ES-I3 (cell line): ENCODE data around the gene OPN1SW.

Experiments used
- H3K36me3 ChIP-seq: 2 replicates; pipeline ENCODE4 v1.6.1; 2013; ENCODE audit warnings: mild to moderate bottlenecking, low read length, control low read depth, moderate library complexity; ENCODE audit not compliant: insufficient read depth
- H3K4me1 ChIP-seq: 2 replicates; pipeline ENCODE4 v1.6.1; 2013; ENCODE audit warnings: mild to moderate bottlenecking, control low read depth, low read length; ENCODE audit not compliant: insufficient read depth
- H3K9ac ChIP-seq: 2 replicates; pipeline ENCODE4 v1.6.1; 2013; ENCODE audit warnings: low read depth, mild to moderate bottlenecking, low read length, moderate library complexity
- H3K9me3 ChIP-seq: 2 replicates; pipeline ENCODE4 v1.6.1; 2013; ENCODE audit warnings: mild to moderate bottlenecking, low read length, moderate library complexity; ENCODE audit not compliant: control insufficient read depth, insufficient read depth

Gene OPN1SW

DNA sequence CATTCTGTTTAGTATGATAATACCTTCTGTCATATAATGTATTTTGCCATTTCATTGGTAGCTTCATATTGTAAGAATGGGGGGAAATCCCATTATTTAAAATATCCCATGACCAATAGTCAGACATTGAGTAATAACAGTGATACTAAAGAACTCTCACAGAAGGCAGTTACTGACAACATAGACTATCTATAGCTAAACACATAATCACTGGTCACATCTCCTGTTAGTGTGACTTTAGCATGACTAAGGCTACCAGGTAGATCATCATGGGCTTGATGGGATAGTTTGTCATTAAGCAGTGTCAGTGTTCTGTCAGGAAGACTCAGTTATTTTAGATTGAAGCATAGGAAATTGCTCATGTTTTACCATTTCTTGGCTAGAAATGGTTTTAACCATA is 16.4 kb downstream of the OPN1SW start:
- Histone ChIP-seq H3K9ac (no peak overlapping the region), H3K4me1 (no peaks in the 10 kb centered on the region), H3K9me3 (no peaks in the 10 kb centered on the region), H3K36me3 (peaks cover 21% of the 10 kb centered on the region)

DNA sequence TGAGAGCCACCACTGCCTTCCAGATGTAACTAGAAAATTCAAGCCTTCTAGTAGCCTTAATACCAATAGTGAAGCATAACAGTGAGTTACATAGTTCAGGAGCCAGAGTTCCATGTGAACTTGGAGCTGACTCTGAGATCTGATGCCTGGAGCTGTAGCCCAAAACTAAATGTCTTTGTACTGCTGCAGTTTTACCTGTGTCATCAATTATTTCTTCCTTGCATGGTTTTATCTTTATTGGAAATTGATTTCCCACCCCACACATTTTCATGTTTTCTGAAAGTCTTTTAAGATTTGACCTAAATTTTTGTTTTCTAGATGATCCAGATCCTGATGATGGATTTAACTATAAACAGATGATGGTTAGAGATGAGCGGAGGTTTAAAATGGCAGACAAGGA is 17.0 kb downstream of the OPN1SW start:
- H3K9ac ChIP-seq = no peak overlapping the region
- no peaks in the 10 kb centered on the region for H3K9me3 ChIP-seq
- H3K4me1 ChIP-seq = no peaks in the 10 kb centered on the region
- peaks cover 25% of the 10 kb centered on the region for H3K36me3 ChIP-seq

DNA sequence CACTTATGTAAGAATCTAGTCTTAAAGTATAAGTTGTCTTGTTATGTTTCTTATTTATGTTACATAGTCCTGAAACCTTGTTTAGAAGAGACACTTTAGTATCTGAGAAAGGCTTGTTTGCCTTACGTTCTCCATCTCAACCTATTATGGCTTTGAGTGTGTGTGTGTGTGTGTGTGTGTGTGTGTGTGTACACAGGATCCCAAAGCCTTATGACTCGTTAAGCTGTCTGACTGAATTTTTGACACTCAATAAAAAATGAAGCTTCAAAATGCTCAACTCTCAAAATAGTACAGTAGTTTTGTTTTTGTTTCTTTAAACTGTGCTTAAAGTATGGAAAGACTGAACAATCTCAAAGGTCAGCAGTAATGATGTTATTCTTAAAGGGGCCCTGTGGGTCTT is 18.4 kb downstream of the OPN1SW start:
- Histone ChIP-seq H3K4me1 (no peaks in the 10 kb centered on the region), H3K9ac (no peak overlapping the region), H3K9me3 (no peaks in the 10 kb centered on the region), H3K36me3 (peaks cover 22% of the 10 kb centered on the region)

DNA sequence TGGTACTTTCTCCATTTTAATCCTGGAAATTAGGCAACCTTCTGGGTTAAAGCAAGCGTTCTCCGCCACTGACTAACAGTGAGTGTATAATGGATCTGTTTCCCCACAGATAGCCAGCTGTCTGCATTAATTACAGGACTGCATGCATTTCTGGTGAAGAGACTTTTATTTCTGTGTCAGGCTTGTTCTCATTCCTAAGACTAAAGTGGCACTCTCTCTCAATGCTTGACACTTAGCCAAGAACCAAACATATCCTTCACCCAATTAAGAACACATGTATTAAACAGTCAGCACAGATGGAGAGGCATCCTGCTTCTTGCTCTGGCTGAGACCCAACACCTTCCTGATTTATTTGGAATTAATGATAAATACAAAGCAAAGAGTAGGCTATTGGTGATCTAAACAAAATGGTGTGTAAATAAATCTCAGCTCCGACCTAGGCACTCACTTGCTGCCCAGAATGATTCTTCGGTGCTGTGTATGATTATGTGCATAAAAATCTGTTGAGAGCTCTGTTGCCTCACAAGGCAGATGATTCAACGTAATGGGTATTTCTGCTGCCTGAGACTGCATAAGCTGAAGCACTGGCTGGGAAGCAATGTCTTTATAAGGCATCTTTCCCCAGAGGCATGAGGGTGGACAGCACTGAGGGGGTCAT is 19.6 kb downstream of the OPN1SW start:
- no peaks in the 10 kb centered on the region for H3K4me1 ChIP-seq
- no peaks in the 10 kb centered on the region for H3K9me3 ChIP-seq
- no peak overlapping the region for H3K9ac ChIP-seq
- peaks cover 26% of the 10 kb centered on the region for H3K36me3 ChIP-seq

DNA sequence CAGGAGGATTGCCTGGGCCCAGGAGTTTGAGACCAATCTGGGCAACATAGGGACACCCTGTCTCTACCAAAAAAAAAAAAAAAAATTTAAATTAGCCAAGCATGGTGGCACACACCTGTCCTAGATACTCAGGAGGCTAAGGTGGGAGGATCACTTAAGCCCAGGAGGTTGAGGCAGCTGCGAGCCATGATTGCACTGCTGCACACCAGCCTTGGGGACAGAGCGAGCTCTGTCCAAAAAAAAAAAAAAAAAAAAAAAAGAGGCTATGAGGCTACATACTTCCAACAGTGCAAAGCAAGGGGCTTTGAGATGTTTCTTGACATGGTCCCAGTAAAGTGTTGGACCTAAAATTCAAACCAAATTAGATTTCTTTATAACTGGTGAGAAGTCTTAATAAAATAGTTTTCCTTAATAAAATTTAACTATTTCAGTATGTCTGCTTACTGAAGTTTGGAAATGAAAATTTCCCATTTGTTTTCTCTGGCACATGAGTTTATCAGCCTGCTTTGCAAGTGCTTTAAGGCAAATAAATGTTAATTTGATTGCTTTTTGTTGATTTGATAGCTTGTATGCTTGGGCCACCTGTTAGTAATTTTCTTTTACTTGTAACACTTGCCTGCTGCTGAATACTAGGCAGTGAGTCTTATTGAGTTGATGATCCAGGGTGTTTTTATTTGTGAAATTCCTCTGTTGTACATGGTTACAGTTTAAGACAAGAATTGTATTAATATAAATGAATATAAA is 20.3 kb downstream of the OPN1SW start:
- H3K9me3 ChIP-seq = no peaks in the 10 kb centered on the region
- H3K4me1 ChIP-seq = no peaks in the 10 kb centered on the region
- peaks cover 27% of the 10 kb centered on the region for H3K36me3 ChIP-seq
- no peak overlapping the region for H3K9ac ChIP-seq

DNA sequence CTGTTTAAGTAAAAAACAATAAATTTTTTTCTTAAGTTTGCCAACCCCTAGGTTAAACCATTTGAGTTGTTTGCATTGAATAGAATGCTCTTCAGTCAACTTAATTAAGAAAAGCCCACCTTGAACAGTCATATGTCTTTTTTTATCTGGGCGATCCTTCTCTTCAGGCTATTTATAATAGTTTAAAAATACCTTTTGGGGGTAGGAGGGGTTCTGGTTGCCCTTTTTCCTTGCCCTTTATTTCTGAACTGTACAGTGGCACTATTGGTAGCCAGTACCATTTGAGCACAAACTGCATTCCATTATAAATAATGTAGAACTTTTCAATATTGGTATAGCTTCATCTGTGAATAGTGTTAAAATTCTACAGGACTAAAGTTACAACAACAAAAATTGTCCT is 23.3 kb downstream of the OPN1SW start:
- Histone ChIP-seq H3K4me1 (no peaks in the 10 kb centered on the region), H3K9me3 (no peaks in the 10 kb centered on the region), H3K36me3 (peaks cover 39% of the 10 kb centered on the region), H3K9ac (no peak overlapping the region)

DNA sequence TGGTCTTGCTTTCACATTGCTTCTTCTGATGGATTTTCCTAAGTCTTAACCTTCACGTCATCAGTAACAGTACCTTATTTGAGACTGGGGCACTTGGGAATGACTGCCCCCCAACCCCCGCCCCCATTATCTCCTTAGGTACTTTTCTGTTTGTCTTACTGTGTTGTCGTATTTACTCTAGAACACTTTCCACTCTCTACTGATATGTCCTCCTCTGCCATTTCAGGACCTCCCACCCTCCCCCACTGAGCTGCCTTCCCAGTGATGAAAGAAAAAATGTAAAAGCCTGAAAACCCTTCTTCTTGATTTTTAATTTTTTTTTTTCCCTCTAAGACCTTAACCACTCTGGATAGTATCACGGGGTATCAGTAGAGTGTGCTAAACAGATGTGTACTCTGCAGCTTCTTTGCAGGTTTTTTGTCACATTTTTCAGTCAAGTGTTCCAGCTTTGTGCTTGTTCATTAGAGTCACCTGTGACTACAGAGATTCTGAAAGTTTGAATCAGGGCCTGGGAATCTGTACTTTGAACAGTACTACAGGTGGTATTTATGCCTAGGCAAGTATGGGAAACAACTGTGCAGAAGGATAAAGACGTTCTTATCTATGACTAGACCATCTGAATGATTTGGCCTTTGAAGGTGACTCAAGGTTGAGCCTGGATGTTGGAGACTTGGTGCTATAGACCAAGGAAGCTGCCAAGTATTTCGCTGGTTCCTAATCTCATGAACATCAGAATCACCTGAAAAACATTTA is 28.1 kb downstream of the OPN1SW start:
- Histone ChIP-seq H3K9me3 (no peaks in the 10 kb centered on the region), H3K9ac (no peak overlapping the region), H3K4me1 (no peaks in the 10 kb centered on the region), H3K36me3 (peaks cover 25% of the 10 kb centered on the region)

DNA sequence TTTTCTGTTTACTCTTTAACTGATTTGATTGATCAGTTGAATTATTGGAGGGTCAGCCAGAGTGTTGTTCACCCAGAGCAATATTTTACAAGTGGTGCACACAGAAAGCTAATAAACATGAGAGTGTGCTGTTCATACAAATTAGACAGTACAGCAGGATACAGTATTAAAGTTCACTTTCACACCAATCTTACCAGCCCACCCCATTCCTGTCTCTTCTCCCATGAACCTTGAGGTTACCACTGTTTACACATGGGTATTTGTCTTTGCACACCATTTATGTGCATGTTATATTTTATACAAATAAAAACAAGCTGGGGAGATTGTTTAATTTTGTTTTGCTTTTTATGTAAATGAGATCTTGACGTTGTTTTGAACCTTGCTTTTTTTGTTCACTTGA is 29.9 kb downstream of the OPN1SW start:
- H3K9me3 ChIP-seq = no peaks in the 10 kb centered on the region
- H3K36me3 ChIP-seq = peaks cover 21% of the 10 kb centered on the region
- H3K4me1 ChIP-seq = no peaks in the 10 kb centered on the region
- no peak overlapping the region for H3K9ac ChIP-seq

DNA sequence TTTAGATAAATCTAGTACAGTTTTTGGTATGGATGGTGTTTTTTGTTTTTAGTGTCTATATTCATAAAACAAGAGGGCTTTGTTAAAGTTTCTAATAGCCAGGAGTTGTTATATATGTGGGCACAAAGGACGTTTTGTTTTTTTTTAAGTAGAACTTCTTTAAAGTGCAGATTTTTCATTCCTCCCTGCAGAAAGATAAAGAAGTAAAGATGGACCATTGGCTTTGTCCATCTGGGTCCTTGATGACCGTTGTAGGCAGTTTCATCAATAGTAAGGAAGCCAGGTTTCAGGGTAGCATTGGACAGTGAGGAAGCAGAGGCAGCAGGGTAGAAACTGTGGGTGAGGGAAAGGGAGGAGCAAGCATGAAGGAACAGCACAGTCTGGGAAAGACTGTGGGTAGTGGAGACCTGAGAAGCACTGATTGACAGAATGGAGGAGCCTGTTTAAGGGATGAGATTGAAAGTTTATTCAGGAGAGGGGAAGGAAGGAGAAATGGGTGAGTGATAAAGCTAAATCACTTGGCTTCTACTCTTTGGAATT is 31.2 kb downstream of the OPN1SW start:
- Histone ChIP-seq H3K9ac (no peak overlapping the region), H3K4me1 (no peaks in the 10 kb centered on the region), H3K36me3 (peaks cover 17% of the 10 kb centered on the region)

DNA sequence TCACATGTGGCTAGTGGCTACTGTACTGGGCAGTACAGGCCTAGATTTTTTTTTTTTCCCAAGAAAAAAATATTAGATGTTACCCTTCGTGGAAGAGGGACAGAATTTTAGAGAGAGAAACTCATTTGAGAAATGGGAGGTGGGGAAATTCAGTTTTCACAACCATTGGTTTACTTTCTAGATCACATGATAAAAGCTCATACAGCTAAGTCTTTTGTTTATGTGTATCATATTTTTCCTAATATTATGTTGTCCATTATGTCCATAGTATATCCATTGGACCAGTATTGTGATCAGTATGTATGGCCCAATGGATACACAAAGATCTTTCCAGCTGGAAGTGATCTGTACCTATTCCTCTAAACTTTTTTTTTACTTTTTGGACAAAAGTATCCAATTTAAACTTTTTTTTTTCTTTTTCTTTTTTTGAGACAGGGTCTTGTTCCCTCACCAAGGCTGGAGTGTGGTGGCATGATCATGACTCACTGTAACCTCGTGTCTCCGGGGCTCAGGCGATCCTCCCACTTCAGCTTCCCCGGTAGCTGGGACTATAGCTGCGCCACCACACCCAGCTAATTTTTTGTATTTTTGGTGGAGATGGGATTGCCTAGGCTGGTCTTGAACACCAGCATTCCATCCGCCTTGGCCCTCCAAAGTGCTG is 32.4 kb downstream of the OPN1SW start:
- 0 out of 2 replicates have a peak, but pooled peaks cover 6% of the 10 kb centered on the region for H3K36me3 ChIP-seq
- no peaks in the 10 kb centered on the region for H3K9me3 ChIP-seq
- no peak overlapping the region for H3K9ac ChIP-seq
- 0 out of 2 replicates have a peak, but pooled peaks cover 2% of the 10 kb centered on the region for H3K4me1 ChIP-seq

More for the DNA sequence above, 31.2 kb downstream of the OPN1SW start:
- no peaks in the 10 kb centered on the region for H3K9me3 ChIP-seq

DNA sequence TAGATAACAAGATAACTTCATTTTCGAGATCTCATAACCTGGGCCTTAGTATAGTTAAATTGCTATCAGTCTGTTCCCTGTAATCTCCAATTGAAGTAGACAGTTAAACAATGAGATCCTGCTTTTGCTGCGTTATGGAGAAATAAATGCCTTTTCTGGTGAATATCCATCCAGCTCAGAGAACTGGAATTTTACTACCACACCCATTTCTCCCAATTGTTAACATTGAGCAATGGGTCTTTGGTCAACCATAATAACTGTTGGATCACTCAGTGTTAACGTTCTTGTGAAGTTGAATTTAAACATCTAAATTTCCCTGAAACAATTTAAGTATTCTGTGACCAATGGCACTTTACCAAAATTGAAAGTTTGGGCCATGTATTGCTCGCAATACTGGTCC is 33.4 kb downstream of the OPN1SW start:
- Histone ChIP-seq H3K9me3 (no peaks in the 10 kb centered on the region), H3K9ac (no peak overlapping the region), H3K36me3 (no peaks in the 10 kb centered on the region), H3K4me1 (0 out of 2 replicates have a peak, but pooled peaks cover 5% of the 10 kb centered on the region)

DNA sequence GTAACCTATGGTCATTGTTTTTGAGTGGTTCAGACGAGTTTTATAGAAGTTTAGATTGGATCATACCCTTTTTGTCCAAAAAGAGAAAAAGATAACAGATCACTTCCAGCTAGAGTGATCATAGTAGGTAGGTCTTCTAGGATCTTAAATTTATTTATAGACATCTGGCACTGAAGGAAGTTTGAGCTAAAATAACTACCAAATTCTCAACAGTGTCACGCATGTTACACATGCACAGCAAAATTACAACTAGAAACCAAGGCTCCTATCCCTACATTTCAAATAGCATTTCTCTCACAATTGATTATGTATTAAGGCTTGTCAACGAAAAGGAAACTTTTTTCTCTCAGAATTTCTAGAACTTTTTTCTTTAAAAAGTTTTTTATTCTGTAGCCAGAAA is 34.1 kb downstream of the OPN1SW start:
- H3K36me3 ChIP-seq = no peaks in the 10 kb centered on the region
- no peak overlapping the region for H3K9ac ChIP-seq
- no peaks in the 10 kb centered on the region for H3K9me3 ChIP-seq
- 0 out of 2 replicates have a peak, but pooled peaks cover 5% of the 10 kb centered on the region for H3K4me1 ChIP-seq

DNA sequence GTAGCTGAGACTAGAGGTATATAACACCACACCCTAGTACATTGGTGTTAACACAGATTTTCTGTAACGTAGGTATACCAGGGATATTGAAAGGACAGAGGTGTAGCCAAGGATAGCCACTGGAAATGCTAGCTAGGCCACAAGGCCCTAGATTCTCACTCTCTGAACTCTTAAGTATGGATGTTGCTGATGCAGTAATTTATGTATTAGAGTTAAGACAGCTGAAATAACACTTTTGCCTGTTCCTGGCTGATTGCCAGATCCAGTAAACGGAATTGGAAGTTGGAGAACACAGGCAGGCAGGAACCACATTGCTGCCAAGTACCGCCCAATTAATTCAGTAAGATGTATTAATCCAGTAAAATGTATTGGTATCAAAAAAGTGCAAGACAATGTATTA is 34.6 kb downstream of the OPN1SW start:
- Histone ChIP-seq H3K9me3 (no peaks in the 10 kb centered on the region), H3K4me1 (0 out of 2 replicates have a peak, but pooled peaks cover 5% of the 10 kb centered on the region), H3K36me3 (no peaks in the 10 kb centered on the region), H3K9ac (no peak overlapping the region)
